ENCODE results near the gene ZNF487. TPM values are rescaled to one million over a fixed set of nuclear protein-coding genes. Genes with fewer than 3 reads are reported as not detected.

Gene ZNF487
- total and polyA plus RNA-seq, 2 of the 13 experiments (the other 11 are each of a cell fraction or from before 2014, with no cell fraction given): 7.4 to 8.8 TPM

GRCh38 chr10:43393606-43394360 is 43.1 kb upstream of the ZNF487 start:
- H3K27me3 ChIP-seq (ENCODE audit: control insufficient read depth in 1 of 2, insufficient read depth in 2 of 2, low read length in 2 of 2): no peaks in the 10 kb centered on the region; a peak in 1 of 5 replicates
- no TSS peak for BruUV-seq (replicated peaks)
- peaks cover 78% of the 10 kb centered on the region for H4K20me1 ChIP-seq (ENCODE audit: insufficient read depth, low read length)
- 87% methylated on average over 3 of the region's 3 CpGs for WGBS (ENCODE audit: low lambda C conversion rate)
- TF ChIP-seq NR2F2 (IDR thresholded peaks at IDR 0.05; ENCODE audit: borderline replicate concordance, low read depth) (no peak), KLF11 (CRISPR knock-in tag; IDR thresholded peaks at IDR 0.05) (no peak), ZNF557 (CRISPR knock-in tag; IDR thresholded peaks at IDR 0.05) (no peak), SKIL (CRISPR knock-in tag; IDR thresholded peaks at IDR 0.05; ENCODE audit: borderline replicate concordance) (no peak), ZNF234 (CRISPR knock-in tag; conservative IDR thresholded peaks at IDR 0.05) (no peak), ZNF431 (CRISPR knock-in tag; IDR thresholded peaks at IDR 0.05; ENCODE audit: borderline replicate concordance, low read depth) (no peak), CCDC6 (CRISPR knock-in tag; IDR thresholded peaks at IDR 0.05) (no peak), ZNF101 (CRISPR knock-in tag; IDR thresholded peaks at IDR 0.05; ENCODE audit: borderline replicate concordance, low read depth) (no peak), NCOR1 (IDR thresholded peaks at IDR 0.05; ENCODE audit: borderline replicate concordance, low read length) (no peak), HMG20A (CRISPR knock-in tag; IDR thresholded peaks at IDR 0.05; ENCODE audit: borderline replicate concordance) (no peak), KLF13 (CRISPR knock-in tag; IDR thresholded peaks at IDR 0.05) (no peak)
- TF ChIP-seq, protein P1, sequence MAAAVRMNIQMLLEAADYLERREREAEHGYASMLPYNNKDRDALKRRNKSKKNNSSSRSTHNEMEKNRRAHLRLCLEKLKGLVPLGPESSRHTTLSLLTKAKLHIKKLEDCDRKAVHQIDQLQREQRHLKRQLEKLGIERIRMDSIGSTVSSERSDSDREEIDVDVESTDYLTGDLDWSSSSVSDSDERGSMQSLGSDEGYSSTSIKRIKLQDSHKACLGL (CRISPR knock-in tag; IDR thresholded peaks at IDR 0.05): no peak
- CTCF ChIA-PET (ENCODE audit: low intra/inter-chr PET ratio, low total read pairs): interaction anchor here (1.2 kb wide), 1 partner anchor 67 kb away, joined by 3 read pairs; no protein-coding TSS in a partner anchor
- H3K9me3 ChIP-seq (ENCODE audit: low read length): no peaks in the 10 kb centered on the region
- POLR2A ChIA-PET: interaction anchor here (1.0 to 1.5 kb wide), 3 partner anchors 9 to 16 kb away, joined by 3 to 4 read pairs (median 4); no protein-coding TSS in a partner anchor
- intact Hi-C loops (cut with micrococcal nuclease; ENCODE audit: unreplicated experiment): no loop called here
- no peak for DNase-seq (ENCODE audit: low spot score)
- peaks cover 19 to 60% of the 10 kb centered on the region in 2 experiments for H3K36me3 ChIP-seq (replicated peaks in 1 of 2; ENCODE audit: control insufficient read depth in 1 of 2, insufficient read depth in 2 of 2, low read length in 2 of 2)
- no peak for ATAC-seq
- H3K4me3 ChIP-seq (replicated peaks in 1 of 3; ENCODE audit: insufficient read depth in 1 of 3, low read depth in 2 of 3, low read length in 3 of 3): peak overlapping the region in 2 of 3 experiments; percentile 13 to 76; a peak in 2 of 6 replicates
- H3K79me2 ChIP-seq (ENCODE audit: insufficient read depth, low read length): peaks cover 88% of the 10 kb centered on the region
- peak overlapping the region; percentile 7 for H3K27ac ChIP-seq (ENCODE audit: extremely low read length, insufficient read depth, low read length)
- peak overlapping the region; percentile 96; the same call in 1 of the 2 replicates for H3K9ac ChIP-seq (ENCODE audit: insufficient read depth, low read depth, low read length)
- no peak for FAIRE-seq
- peak overlapping the region; percentile 89 for H3K4me2 ChIP-seq (ENCODE audit: low read depth, low read length)
- in situ Hi-C loops (cut with HindIII; ENCODE audit: extremely low pct_ligation_motif_present, low pct_unique_long_range_greater_than_20kb): no loop called here
- H3K4me1 ChIP-seq (ENCODE audit: insufficient read depth, low read length): peaks cover 78% of the 10 kb centered on the region
- no peak overlapping the region for H2AFZ ChIP-seq (ENCODE audit: low read length)

Measured in HepG2 (cell line).